Fibroblast of peridontal ligament (primary cell): ENCODE measurements around the gene PLAAT2.
"Not testable (repeated sequence)": the region's sequence is repeated elsewhere in the genome, so short reads cannot be mapped to it uniquely, and the experiment has no call there.

Experiments
- DNase-seq: peaks from one replicate; pipeline ENCODE4 v3.0.0-alpha.2; 2010; ENCODE audit errors: extremely low read depth

The PLAAT2 gene

DNA sequence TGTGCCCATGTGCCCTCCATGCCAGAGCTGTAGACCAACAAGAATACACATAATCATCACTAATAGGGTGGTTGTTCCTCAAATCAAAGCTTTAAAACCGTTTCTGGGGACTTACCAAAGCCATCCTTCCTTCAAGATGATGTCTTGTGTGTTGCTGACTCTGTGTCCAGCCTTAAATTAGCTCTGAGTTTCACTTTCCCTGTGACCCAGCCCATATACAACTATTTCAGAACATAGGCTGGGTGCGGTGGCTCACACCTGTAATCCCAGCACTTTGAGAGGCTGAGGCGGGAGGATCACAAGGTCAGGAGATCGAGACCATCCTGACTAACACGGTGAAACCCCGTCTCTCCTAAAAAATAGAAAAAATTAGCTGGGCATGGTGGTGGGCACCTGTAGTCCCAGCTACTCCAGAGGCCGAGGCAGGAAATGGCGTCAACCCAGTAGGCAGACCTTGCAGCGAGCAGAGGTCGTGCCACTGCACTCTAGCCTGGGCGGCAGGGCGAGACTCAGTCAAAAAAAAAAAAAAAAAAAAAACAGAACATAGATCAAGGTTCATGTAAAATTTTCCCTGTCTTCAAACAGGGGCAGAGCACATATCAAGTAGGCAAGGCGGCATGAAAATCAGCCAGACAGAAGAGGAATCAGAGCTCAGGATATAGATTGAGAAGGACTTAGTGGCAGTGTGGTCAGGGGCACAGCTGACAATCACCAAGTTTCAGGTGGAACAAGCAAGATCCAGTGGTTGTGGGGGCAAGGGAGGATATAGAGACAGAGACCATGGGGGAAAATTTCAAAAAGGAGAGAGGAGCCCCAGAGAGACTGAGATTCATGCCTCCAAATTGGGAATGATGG lies at the start of gene PLAAT2:
Gene PLAAT2, minus strand, starts transcription at position 179 of the 855 bp plus-strand sequence. Its CDS starts 55 bp downstream, at position 124.
- DNase-seq: no peak

DNA sequence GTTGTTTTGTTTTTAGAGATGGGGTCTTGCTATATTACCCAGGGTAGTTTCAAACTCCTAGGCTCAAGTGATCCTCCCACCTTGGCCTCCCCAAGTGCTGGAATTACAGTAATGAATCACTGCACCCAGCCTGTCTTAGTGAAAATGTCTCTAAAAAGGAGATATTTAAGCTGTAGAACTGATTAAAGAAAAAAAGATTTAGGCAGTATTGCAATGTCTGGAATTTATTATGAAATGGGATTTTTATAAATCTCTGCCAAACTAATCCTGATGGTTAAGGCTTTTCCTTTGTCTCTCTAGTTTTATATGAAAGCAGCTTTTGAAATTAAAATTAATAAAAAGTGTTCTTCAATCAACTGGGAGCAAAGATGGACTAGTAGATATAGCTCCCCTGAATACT lies 49.0 kb upstream of the PLAAT2 start:
- DNase-seq: peak; percentile 58

DNA sequence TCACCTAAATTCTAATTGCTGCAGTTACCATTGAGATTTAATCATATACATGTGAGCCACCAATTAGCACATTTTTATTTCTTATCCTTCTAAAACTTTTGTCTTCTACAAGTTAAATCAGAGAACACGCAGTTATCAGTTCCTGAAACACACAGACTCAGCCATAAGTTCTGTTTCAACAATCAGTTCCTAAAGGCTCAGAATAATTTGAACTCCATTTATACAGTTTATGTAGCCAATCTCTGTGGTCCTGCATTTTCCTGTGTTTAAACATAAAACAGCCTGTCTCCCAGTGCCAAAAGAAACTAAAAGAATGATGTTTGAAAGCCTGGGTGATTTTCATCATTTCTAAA lies 48.2 kb upstream of the PLAAT2 start:
- peak; percentile 33 for DNase-seq

DNA sequence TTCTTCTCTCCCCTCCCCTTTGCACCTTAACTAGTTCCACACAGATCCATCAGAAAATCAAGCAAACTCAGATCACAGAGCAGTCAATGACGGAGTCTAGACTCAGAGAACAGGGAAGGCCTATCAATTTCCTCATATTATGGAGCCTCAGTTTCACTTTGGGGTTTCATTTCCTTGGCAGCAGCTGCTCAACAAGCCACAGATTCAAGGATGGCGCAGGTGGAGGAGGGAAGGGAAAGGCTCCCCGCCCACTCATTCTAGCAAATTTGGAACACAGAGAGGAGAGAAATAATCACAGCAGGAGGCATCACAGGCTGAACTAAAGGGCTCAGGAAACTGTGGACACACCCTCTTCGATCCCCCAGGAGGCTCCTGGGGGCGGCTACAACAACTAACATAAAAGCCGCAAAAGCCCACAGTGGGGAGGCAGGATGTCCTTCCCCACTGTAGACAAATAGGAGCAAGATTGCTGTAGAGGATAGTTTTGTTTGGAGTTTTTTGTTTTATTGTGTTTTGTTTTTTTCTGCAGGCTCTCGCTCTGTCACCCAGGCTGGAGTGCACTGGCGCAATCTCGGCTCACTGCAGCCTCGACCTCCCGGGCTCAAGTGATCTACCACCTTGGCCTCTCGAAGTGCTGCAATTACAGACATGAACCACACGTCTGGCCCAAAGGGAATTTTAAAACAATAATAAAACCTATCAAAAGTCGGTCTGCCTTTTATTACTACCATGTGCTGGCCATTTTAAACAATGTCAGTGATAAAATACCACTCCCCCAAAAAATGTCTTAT lies 47.6 kb upstream of the PLAAT2 start:
- DNase-seq: no peak

DNA sequence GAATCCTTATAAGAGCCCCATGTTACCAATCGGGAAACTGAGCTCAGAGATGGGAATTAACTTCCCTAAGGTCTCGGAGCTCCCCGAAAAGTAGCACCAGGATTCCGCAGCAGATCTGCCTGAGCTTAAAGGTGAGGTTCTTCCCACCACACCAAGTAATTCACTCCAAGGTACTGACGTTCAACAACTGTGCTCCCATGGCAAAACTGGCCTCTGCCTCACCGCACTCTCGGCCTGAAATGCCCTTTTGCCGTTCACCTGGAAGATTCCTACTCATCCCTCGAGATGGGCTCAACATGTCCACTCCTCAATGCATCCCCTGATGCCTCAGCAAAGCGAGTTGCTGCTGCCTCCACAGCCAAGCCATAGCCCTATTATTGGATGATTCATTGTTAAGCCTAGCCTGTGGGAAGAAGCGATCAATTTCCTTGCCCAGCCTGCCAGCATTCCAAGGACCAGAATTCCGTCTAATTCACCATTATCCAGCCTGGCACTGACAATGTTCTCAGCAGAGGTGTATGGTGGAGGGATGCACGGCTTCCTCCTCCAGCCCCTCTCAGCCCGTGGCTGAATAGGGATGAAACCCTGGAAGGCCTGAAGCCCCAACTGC lies 46.9 kb upstream of the PLAAT2 start:
- peak; percentile 49 for DNase-seq

DNA sequence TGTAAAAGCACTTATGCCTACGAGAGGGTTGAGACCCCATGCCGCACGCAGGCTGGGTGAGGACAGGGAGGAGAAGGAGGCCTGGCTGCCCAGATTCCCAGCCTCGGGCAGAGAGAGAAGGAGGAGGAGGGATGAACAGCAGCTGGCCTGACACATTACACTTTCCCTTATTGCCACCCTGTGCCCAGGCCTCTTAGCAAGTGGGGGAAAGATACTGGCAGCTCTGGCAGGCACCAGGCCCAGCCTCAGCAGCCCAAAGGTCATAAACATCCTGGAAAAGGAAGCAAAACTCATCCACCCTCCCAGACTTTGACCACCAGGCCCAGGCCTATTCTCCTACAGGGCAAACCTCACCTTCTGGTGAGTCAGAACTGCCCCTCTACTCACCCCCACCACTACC lies 46.4 kb upstream of the PLAAT2 start:
- no peak for DNase-seq

DNA sequence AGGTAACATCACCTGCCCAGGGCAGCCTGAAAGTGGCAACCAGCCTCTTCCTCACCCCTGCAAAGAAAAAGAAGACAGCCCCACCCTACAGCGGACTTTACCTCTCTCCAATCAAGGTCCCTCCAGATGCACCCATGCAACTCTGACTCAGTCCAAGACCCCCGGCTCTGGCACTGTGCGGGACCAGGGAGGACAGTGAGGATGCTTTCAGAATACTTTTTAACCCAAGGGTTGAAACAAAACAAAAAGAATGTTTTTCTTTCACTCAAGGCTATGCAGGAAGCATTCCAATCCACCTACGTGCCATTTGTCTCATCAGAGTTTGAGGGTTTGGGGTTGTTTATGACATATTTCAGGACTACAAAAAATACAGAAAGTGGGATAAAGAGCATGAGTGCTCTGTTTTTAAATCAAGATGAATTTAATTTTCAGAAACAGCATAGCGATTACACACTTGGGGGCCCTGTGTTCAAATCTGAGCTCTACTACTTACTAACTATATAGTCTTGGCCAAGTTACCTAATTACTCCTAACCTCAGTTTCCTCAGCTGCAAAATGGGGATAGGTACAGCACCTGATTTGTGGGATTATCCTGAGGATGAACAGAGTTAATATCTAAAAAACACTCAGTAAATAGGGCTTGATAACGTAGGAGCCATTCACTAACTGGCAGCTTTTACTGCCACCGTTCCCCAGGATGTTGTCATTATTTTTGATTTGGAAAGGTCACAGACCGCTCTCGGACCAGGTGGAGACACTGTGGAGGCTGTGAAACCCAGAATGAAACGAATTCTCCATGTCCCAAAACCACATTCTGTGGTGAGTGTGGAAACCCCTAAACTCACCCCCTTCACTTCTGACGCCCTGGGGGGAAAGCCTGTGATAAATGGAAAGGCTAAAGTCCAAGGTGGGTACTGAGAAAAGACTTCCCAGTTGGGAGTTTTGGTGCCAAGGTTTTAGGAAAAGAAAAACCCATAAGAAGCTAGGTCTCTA lies 45.5 kb upstream of the PLAAT2 start:
- peak; percentile 83 for DNase-seq

DNA sequence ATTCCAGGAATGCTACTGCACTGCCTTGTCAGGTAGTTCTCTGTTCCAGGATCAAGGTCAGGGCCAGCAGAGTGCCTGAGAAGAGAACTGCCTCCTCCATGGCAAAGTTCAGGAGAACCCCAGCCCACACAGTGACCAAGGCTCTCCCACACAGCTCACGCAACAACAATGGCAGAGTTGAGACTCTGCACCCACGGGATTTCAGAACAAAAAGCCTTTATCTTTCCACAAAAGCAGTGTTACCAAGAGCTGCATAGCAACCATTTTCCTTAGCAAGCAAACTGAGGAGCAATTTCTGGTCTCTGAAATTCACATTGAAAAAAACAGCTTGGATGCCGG lies 40.0 kb upstream of the PLAAT2 start:
- DNase-seq: no peak

DNA sequence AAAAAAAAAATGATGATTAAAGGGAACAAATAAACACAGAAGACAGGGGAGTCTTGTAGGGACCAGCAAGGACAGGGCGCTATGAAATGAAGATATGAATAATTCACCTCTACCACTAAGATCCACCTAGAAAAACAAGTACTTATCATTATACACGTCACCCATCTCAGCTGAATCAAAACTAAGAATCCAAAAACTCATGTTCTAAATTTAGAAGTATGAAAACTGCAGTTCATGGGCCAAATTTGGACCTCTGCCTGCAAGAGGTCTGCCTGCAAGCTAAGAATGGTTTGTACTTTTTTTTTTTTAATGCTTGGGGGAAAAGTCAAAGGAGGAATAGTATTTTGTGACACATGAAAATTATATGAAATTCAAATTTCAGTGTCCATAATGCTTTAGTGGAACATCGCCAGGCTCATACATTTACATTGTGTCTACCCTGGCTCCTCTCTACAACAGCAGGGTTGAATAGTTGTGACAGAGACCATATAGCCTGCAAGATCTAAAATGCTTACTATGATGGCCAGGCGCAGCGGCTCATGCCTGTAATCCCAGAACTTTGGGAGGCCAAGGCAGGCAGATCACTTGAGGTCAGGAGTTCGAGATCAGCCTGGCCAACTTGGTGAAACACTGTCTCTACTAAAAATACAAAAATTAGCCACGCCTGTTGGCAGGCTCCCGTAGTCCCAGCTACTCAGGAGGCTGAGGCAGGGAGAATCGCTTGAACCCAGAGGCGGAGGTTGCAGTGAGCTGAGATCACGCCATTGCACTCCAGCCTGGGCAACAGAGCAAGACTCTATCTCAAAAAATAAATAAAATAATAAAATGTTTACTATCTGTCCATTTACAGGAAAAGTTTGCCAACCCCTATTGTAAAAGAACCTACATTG lies 39.4 kb upstream of the PLAAT2 start:
- peak; percentile 83 for DNase-seq

DNA sequence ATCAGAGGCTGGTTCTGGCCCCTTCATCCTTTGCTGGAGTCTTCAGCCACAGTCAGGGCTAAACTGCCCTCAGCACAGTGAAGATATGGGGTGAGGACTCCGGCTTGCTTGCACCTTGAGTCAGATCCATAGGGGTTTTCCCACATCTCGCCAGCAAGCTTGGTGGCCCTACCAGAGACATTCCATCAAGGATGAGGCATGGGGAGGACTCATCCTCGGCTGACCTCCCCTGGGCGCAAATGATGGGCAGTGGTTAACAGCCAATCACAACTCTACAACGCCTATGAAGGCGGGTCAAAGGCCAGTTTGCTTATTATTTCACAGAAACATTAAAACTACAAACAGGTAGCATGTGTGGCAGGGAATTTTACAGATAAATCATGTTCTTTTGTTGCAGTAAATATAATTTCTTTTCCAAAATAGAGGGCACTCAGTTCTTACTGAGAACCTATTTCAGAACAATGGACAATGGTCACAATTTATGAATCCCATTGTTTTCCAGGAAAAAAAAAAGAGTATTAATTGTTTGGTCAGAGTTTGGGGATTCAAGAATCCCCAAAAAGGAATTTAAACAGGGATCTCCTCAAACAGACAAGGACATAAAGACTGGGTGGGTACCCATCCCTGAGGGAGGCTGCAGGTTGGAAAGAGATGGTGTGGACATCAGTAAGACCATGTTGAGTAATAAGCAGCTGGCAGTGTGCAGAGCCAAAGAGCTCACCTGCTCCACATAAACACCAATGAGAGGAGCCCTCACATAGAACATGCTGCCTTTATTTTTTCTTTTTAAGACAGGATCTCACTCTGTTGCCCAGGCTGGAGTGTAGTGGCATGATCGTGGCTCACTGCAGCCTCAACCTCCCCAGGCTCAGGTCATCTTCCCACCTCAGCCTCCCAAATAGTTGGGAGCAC lies 36.3 kb upstream of the PLAAT2 start:
- peak; percentile 54 for DNase-seq

DNA sequence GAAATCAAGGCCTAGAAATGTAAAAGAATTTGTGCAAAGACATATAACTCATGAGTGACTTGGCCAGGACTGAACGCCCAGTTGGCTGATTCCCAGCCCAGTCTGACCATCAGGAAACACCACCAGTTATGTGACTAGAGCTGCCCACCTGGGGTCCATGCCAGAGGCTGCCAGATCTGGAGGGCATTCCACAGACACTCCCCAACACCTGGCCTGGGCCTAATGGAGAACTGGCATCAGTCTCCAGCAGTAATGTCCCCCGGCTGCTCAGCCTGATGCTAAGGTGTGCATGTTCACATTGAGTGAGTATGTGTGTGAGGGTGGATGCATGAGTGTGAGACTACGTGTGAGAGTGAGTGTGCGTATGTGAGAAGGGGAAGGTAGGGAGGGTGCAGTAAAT lies 35.4 kb upstream of the PLAAT2 start:
- no peak for DNase-seq

DNA sequence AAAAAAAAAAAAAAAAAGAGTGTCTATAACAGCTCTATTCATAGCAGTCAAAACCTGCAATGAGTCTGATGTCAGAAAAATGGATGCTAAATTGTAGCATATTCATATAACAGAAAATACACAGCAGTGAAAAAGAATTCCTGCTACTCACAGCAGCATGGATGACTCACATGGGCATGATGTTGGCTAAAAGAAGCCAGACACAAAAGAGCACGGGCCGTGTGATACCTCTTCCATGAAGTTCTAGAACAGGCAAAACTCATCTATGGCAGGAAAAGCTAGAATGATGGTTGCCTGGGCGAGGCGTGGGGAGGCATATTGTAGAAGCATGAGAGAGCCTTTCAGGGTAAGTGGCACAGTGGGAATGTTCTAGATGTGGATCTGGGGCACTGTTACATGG lies 32.1 kb upstream of the PLAAT2 start:
- DNase-seq: peak; percentile 49

DNA sequence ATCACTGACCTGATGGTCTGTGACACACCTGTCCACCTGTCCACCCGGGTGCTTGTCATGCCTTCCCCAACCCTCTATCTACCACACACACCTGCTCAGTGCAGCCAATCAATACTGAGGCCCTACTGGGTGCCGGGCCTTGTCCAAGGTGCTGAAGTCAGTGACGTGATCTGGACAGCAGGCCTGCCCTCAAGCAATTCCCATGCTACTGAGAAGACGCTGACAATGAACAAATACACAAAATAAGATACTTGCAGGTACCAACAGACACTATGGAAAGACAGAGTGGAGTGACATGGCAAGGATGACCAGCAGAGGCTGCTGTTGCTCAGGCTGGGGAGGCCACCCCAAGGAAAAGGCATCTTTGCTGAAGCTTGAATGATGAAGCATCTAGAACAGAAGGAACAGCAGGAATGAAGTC lies 29.8 kb upstream of the PLAAT2 start:
- DNase-seq: peak; percentile 54

DNA sequence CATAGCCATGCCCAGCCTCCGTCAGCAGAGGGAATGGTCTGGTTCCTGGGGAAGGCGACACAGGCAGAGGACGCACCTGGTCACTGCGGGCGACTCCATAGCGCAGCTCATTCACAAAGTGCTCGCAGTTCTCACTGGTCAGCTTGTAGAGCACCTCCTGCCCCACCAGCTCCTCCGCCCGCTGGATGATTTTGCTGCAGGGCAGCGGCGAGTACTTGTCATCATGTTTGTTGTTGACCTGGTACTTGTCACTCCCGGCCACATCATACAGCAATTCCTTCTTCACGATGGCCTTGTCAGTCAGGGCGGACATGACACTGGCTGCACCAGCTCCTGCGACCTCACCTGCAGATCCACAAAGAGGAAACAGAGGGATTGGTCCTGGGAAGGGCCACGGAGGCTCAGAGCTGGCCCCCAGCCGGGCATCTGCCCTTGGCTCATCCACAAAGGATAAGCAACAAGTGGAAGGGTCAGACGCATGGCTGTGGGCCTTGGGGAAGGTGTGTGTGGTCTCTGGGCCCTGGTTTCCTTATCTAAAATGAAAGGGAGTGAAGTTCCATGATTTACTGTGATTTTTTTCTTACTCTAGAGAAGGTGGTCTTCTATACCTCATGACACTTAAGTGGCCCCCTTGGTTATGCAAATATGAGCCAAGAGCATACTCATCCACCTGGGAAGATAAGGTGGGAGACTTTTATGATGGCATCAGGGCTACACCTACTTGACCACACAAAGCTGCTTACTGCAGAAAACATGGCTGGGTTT lies 27.0 kb upstream of the PLAAT2 start:
- no peak for DNase-seq

DNA sequence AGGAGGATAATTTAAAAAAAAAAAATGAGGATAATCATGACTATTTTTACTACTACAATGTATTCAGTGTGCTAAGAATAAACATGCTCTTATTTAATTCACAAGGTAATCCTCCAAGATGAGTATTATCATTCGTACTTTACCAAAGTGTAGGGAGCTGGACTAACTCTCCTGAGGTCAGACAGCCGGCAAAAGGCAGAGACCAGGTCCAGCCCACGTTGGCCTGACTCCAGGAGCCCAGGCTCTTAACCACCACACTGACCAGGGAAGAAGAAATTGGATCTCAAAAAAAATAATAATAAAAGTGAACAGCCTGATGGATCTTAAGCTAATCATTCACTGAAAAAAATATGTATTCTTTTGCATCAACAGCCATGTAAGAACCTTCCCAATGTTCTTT lies 25.8 kb upstream of the PLAAT2 start:
- no peak for DNase-seq

DNA sequence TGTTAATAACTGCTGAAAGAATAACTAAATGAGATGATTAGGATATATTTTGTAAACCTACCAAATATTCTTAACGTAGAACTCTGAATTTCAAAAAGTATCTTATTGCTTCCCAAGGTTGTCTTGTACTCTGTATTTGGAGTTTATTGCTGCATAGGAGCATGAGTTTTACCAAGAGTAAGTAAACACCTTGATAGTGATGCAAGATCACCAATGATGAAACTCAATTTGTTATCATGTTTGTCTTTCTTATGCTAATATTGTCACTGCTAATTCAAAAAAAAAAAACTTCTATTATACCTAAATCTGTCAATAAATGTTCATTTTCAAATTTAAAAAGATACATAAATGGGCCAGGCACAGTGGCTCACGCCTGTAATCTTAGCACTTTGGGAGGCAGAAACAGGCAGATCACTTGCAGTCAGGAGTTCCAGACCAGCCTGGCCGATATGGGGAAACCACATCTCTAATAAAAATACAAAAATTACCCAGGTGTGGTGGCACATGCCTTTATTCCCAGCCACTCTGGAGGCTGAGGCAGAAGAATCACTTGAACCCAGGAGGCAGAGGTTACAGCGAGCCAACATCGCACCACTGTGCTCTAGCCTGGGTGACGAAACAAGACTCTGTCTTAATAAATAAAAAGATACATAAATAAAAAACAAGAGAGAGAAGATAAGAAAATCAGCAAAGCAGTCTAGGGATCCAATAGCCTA lies 23.4 kb upstream of the PLAAT2 start:
- no peak for DNase-seq

DNA sequence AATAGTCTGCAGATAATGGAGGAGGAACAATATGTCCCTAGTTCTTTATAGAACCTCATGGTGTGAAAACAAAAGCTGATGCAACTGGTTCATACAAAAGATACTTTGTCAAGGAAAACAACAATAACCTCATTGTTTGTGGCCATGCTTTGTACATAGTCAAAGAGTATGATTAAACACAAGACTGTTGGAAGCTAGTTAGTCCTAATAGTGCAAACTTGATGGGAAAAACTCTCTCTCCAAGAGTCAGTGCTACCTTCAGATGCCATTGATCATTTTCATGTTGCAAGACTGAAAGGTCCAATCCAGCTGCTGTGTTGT lies 20.1 kb upstream of the PLAAT2 start:
- DNase-seq: no peak

DNA sequence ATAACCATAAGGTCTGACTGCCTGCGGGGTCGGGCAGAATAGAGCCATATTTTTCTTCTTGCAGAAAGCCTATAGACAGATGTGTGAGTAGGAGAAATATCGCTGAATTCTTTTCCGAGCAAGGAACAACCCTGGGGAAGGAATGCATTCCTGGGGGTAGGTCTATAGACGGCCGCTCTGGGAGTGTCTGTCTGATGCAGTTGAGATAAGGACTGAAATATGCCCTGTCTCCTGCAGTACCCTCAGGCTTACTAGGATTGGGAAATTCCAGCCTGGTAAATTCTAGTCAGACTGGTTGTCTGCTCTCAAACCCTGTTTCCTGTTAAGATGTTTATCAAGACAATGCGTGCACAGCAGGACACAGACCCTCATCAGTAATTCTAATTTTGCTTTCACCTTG lies 18.0 kb upstream of the PLAAT2 start:
- not testable (repeated sequence) for DNase-seq
